NCI-H1105 (cell line): ENCODE measurements around the gene ZNF823.
"Not testable (repeated sequence)": the region's sequence is repeated elsewhere in the genome, so short reads cannot be mapped to it uniquely, and the experiment has no call there.

Experiments
- DNase-seq: peaks from one replicate; lab custom pipeline; 2025; lab: John Stamatoyannopoulos, UW

ZNF823 gene

GRCh38 chr19:11738746-11739620, at the start of gene ZNF823:
TSS of gene ZNF823 (minus strand) at chr19:11738946. CDS start at chr19:11738819, 127 bp downstream.
- DNase-seq = peak; percentile 99

GRCh38 chr19:11787536-11787935, 48.8 kb upstream of the ZNF823 start:
- no peak for DNase-seq

- no peak for DNase-seq
Observed at GRCh38 chr19:11784356-11784755, 45.6 kb upstream of the ZNF823 start.

GRCh38 chr19:11783767-11784166, 45.0 kb upstream of the ZNF823 start:
- no peak for DNase-seq

GRCh38 chr19:11781295-11782057, 42.7 kb upstream of the ZNF823 start:
- DNase-seq = no peak

- no peak for DNase-seq
Observed at GRCh38 chr19:11780431-11781020, 41.8 kb upstream of the ZNF823 start.

- DNase-seq = not testable (repeated sequence)
Observed at GRCh38 chr19:11776669-11777068, 37.9 kb upstream of the ZNF823 start.

GRCh38 chr19:11771520-11771919, 32.8 kb upstream of the ZNF823 start:
- DNase-seq = not testable (repeated sequence)

- no peak for DNase-seq
Observed at GRCh38 chr19:11769995-11770394, 31.2 kb upstream of the ZNF823 start.

GRCh38 chr19:11767633-11768133, 28.9 kb upstream of the ZNF823 start:
- peak; percentile 14 for DNase-seq

- peak; percentile 95 for DNase-seq
Observed at GRCh38 chr19:11766597-11767591, 28.1 kb upstream of the ZNF823 start, which contains the start of gene ZNF441. TSS of gene ZNF441 (plus strand) at chr19:11767000. CDS start at chr19:11767194, 194 bp downstream.

GRCh38 chr19:11763611-11764010, 24.9 kb upstream of the ZNF823 start:
- no peak for DNase-seq

- DNase-seq = no peak
Observed at GRCh38 chr19:11763117-11763516, 24.4 kb upstream of the ZNF823 start.

GRCh38 chr19:11759805-11760204, 21.1 kb upstream of the ZNF823 start:
- no peak for DNase-seq

- DNase-seq = no peak
Observed at GRCh38 chr19:11756965-11757364, 18.2 kb upstream of the ZNF823 start.

- DNase-seq = no peak
Observed at GRCh38 chr19:11754663-11755062, 15.9 kb upstream of the ZNF823 start.

GRCh38 chr19:11752244-11752736, 13.5 kb upstream of the ZNF823 start:
- no peak for DNase-seq

GRCh38 chr19:11749751-11750150, 11.0 kb upstream of the ZNF823 start:
- DNase-seq = no peak

- DNase-seq = no peak
Observed at GRCh38 chr19:11747277-11747676, 8.5 kb upstream of the ZNF823 start.

GRCh38 chr19:11745869-11746268, 7.1 kb upstream of the ZNF823 start:
- no peak for DNase-seq
